ENCODE data around the gene ENPP5.

ENPP5 gene

DNA sequence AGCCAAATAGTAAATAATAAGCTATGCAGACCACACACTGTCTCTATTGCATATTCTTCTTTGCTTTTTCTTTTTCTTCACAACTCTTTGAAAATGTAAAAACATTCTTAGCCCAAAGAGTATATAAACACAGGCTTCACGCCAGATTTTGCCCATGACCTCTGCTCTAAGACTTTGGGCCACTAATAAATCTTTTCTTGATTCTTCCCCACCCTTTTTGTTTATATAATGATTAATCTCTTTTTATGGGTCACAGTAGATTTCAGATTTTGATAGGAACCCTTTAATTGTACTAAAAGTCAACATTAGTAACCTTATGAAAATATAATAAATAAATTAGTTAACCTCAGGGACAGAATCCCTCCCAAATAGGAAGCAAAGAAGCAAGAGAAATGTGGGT is 15.8 kb upstream of the ENPP5 start:
- Histone ChIP-seq H3K36me3 (ENCODE audit: insufficient read depth, low read length) (no peaks in the 10 kb centered on the region), H3K27ac (ENCODE audit: low read depth, low read length, poor library complexity, severe bottlenecking) (no peak overlapping the region), H3K9ac (ENCODE audit: low read length) (no peak overlapping the region), H3K4me3 (ENCODE audit: low read depth, low read length, poor library complexity, severe bottlenecking) (no peak overlapping the region), H3K9me2 (ENCODE audit: low read depth, low read length) (no peaks in the 10 kb centered on the region), H2AFZ (ENCODE audit: low read length) (no peak overlapping the region), H4K20me1 (ENCODE audit: insufficient read depth, low read length) (no peaks in the 10 kb centered on the region), H3K4me1 (ENCODE audit: insufficient read depth, low read length, severe bottlenecking) (no peaks in the 10 kb centered on the region), H3F3A (ENCODE audit: insufficient read depth, low read length) (no peaks in the 10 kb centered on the region), H3K4me2 (ENCODE audit: low read length) (no peak overlapping the region), H3K79me2 (ENCODE audit: insufficient read depth, low read length) (no peaks in the 10 kb centered on the region), H3K27me3 (ENCODE audit: insufficient read depth, low read length) (peaks cover 5% of the 10 kb centered on the region; the same call in 1 of the 2 replicates), H3K9me3 (ENCODE audit: low read length) (no peaks in the 10 kb centered on the region)
- TF ChIP-seq CTCF (IDR thresholded peaks at IDR 0.05; ENCODE audit: low read length) (no peak), EZH2 (IDR thresholded peaks at IDR 0.05; ENCODE audit: borderline replicate concordance, low read length) (no peak)

- Histone ChIP-seq H3K9me3 (ENCODE audit: low read length) (no peaks in the 10 kb centered on the region), H3K9ac (ENCODE audit: low read length) (no peak overlapping the region), H2AFZ (ENCODE audit: low read length) (no peak overlapping the region), H3K27ac (ENCODE audit: low read depth, low read length, poor library complexity, severe bottlenecking) (no peak overlapping the region), H3K27me3 (ENCODE audit: insufficient read depth, low read length) (peaks cover 5% of the 10 kb centered on the region; the same call in 1 of the 2 replicates), H3K36me3 (ENCODE audit: insufficient read depth, low read length) (no peaks in the 10 kb centered on the region), H3K4me2 (ENCODE audit: low read length) (no peak overlapping the region), H3K4me1 (ENCODE audit: insufficient read depth, low read length, severe bottlenecking) (no peaks in the 10 kb centered on the region), H4K20me1 (ENCODE audit: insufficient read depth, low read length) (no peaks in the 10 kb centered on the region), H3K4me3 (ENCODE audit: low read depth, low read length, poor library complexity, severe bottlenecking) (no peak overlapping the region), H3K9me2 (ENCODE audit: low read depth, low read length) (no peaks in the 10 kb centered on the region), H3F3A (ENCODE audit: insufficient read depth, low read length) (no peaks in the 10 kb centered on the region), H3K79me2 (ENCODE audit: insufficient read depth, low read length) (no peaks in the 10 kb centered on the region)
- TF ChIP-seq CTCF (IDR thresholded peaks at IDR 0.05; ENCODE audit: low read length), result no peak
- TF ChIP-seq EZH2 (IDR thresholded peaks at IDR 0.05; ENCODE audit: borderline replicate concordance, low read length), result no peak
These were observed 13.3 kb upstream of the ENPP5 start for GRCh38 chr6:46184114-46184513.

- no peaks in the 10 kb centered on the region for H3K9me2 ChIP-seq (ENCODE audit: low read depth, low read length)
- no peak overlapping the region for H3K4me2 ChIP-seq (ENCODE audit: low read length)
- H3K36me3 ChIP-seq (ENCODE audit: insufficient read depth, low read length), result no peaks in the 10 kb centered on the region
- no peaks in the 10 kb centered on the region for H3F3A ChIP-seq (ENCODE audit: insufficient read depth, low read length)
- no peak for TF ChIP-seq EZH2 (IDR thresholded peaks at IDR 0.05; ENCODE audit: borderline replicate concordance, low read length)
- no peak for TF ChIP-seq CTCF (IDR thresholded peaks at IDR 0.05; ENCODE audit: low read length)
- H3K9ac ChIP-seq (ENCODE audit: low read length), result no peak overlapping the region
- H3K27ac ChIP-seq (ENCODE audit: low read depth, low read length, poor library complexity, severe bottlenecking), result no peak overlapping the region
- H3K4me3 ChIP-seq (ENCODE audit: low read depth, low read length, poor library complexity, severe bottlenecking), result no peak overlapping the region
- no peaks in the 10 kb centered on the region for H3K79me2 ChIP-seq (ENCODE audit: insufficient read depth, low read length)
- peaks cover 17% of the 10 kb centered on the region for H3K4me1 ChIP-seq (ENCODE audit: insufficient read depth, low read length, severe bottlenecking)
- H3K27me3 ChIP-seq (ENCODE audit: insufficient read depth, low read length), result no peaks in the 10 kb centered on the region
- no peaks in the 10 kb centered on the region for H4K20me1 ChIP-seq (ENCODE audit: insufficient read depth, low read length)
- H2AFZ ChIP-seq (ENCODE audit: low read length), result no peak overlapping the region
- no peaks in the 10 kb centered on the region for H3K9me3 ChIP-seq (ENCODE audit: low read length)
These were observed 5.2 kb upstream of the ENPP5 start for GRCh38 chr6:46175976-46176375.

Measured in OCI-LY1 (cell line).